ENCODE results near the gene LMNTD1. TPM values are rescaled to one million over a fixed set of nuclear protein-coding genes. Genes with fewer than 3 reads are reported as not detected.
"Not testable (repeated sequence)": the region's sequence is repeated elsewhere in the genome, so short reads cannot be mapped to it uniquely, and the experiment has no call there.

The LMNTD1 gene
- total and polyA plus RNA-seq, 2 donors: 0.14 TPM; not detected in 1

DNA sequence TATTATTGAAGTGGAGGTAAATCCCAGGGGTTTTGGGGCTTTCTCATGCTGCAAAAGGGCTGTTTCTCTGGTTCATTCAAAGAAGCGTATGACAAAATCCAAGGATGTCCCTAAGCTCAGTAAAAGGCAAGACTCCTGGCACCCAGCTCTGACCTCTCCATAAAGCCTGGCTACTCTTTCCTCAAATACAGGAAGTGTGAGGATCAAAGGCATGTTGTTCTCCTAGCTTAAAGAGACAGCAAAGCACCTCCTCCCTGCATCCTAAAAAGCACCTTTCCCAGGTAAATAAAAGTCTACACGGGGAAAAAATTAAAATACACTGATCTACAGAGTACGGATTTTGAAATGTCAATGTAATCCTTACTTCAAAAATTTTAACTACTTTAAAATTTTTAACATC is 118.6 kb downstream of the LMNTD1 start:
- H3K36me3 ChIP-seq (ENCODE audit: control insufficient read depth in 2 of 2, insufficient read depth in 2 of 2, low read length in 1 of 2): no peaks in the 10 kb centered on the region
- no peaks in the 10 kb centered on the region for H3K27me3 ChIP-seq (ENCODE audit: control insufficient read depth in 2 of 2, insufficient read depth in 1 of 2, low read length in 1 of 2)
- H3K9me3 ChIP-seq (ENCODE audit: control insufficient read depth in 2 of 2, insufficient read depth in 1 of 2, low read length in 1 of 2): no peaks in the 10 kb centered on the region
- H3K27ac ChIP-seq (ENCODE audit: low read depth in 1 of 2, low read length in 1 of 2): no peak overlapping the region
- 91% methylated on average over 3 of the region's 3 CpGs for WGBS
- H3K4me1 ChIP-seq (ENCODE audit: control insufficient read depth in 2 of 2, insufficient read depth in 2 of 2, low read length in 2 of 2): peaks cover 0 to 3% of the 10 kb centered on the region in 2 donors
- H3K4me3 ChIP-seq (ENCODE audit: low read length in 2 of 2): no peak overlapping the region
- DNase-seq (ENCODE audit: low read depth in 6 of 9, low spot score in 9 of 9): no peak

DNA sequence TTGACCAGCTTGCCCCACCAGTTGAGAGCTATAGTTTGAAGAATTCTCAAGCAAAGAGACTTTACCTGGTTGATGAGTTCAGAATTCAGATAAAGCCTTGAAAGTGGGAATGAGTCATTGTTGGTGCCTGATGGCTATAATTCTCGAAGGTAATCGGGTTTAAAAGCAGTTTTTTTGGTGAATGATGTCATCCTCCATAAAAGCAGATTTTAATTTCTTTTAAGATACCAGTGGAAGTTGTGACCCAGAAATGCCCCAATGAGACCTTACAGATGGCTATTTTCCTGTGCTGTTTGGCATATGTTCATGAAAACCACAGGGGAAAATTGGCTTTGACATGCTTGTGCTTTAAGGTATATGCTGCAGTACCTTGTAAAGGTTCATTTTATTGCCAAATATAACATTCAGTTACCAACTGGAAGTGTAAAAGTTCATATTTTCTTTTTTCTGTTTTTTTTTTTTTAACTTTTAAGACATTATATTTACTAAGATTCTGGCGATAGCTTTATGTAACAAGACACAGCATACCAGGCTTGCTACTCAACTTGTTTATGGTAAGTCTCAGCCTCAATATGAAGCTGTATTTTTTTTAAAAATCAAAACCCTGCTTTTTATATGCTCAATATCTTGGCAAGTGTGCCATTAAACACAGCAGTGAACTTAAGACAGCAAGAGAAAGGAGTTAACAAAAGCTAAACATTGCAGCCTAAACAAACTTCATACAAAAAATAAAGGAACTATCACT is 119.3 kb downstream of the LMNTD1 start:
- H3K27ac ChIP-seq (ENCODE audit: low read depth in 1 of 2, low read length in 1 of 2): no peak overlapping the region
- H3K4me3 ChIP-seq (ENCODE audit: low read length in 2 of 2): no peak overlapping the region
- no peaks in the 10 kb centered on the region for H3K27me3 ChIP-seq (ENCODE audit: control insufficient read depth in 2 of 2, insufficient read depth in 1 of 2, low read length in 1 of 2)
- DNase-seq (ENCODE audit: low read depth in 6 of 9, low spot score in 9 of 9): no peak
- H3K4me1 ChIP-seq (ENCODE audit: control insufficient read depth in 2 of 2, insufficient read depth in 2 of 2, low read length in 2 of 2): peaks cover 0 to 3% of the 10 kb centered on the region in 2 donors
- WGBS: 76% methylated on average over 3 of the region's 3 CpGs
- no peaks in the 10 kb centered on the region for H3K9me3 ChIP-seq (ENCODE audit: control insufficient read depth in 2 of 2, insufficient read depth in 1 of 2, low read length in 1 of 2)
- H3K36me3 ChIP-seq (ENCODE audit: control insufficient read depth in 2 of 2, insufficient read depth in 2 of 2, low read length in 1 of 2): no peaks in the 10 kb centered on the region

DNA sequence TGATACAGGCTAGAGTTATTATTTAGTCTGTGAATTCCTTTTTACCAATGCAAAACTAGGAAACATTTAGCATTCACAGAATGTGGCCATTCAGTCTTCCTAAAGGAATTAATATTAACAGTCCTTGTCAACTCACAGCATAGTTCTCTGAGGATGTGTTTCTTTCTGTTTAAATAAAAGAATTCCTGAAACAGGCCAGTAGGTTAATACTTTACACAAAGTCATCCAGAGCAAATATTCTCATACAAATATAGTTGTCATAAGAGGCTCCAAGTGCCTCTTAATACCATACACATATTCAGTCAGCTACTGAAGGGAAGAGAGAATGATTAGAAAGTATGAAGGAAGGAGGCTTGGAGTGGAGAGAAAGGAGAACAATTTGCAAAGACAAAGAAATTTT is 120.1 kb downstream of the LMNTD1 start:
- Histone ChIP-seq H3K9me3 (ENCODE audit: control insufficient read depth in 2 of 2, insufficient read depth in 1 of 2, low read length in 1 of 2) (no peaks in the 10 kb centered on the region), H3K27ac (ENCODE audit: low read depth in 1 of 2, low read length in 1 of 2) (no peak overlapping the region)
- no peak for DNase-seq (ENCODE audit: low read depth in 6 of 9, low spot score in 9 of 9)

DNA sequence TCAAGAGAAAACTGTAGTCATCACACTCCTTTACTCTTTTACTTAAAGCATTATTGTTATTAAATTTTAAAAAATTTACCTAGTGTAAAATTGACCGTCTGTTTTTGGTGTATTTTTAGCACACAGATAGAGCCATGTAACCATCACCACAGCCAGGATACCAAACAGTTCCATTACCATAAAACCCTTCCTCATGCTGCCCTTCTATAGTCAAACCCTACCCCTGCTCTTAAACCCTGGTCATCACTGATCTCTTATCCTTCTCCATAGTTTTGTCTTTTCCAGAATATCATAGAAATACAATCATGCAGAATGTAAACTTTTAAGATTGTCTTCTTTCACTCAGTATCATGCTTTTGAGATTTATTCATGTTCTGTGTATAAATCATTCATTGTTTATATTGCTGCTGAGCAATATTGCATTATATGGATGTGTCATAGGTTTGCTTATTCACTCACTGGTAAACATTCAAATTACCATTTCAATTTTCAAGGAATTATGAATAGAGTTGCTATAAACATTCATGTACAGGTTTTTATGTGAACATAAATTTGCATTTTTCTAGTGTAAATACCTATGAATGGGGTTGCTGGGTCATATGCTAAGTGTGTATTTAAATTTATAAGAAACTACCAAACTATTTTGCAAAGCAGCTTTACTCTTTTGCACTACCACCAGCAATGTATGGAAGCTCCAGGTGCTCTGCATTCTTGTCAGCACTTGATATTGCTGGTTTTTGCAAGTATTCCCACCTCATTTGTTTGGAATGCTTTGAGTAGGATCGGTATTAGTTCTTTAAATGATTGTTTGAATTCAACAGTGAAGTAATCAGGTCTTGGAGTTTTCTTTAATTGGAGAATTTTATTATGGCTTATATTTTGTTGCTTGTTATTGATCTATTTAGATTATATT is 125.5 kb downstream of the LMNTD1 start:
- Histone ChIP-seq H3K36me3 (ENCODE audit: control insufficient read depth in 2 of 2, insufficient read depth in 2 of 2, low read length in 1 of 2) (no peaks in the 10 kb centered on the region), H3K4me3 (ENCODE audit: low read length in 2 of 2) (no peak overlapping the region), H3K9me3 (ENCODE audit: control insufficient read depth in 2 of 2, insufficient read depth in 1 of 2, low read length in 1 of 2) (no peaks in the 10 kb centered on the region), H3K27me3 (ENCODE audit: control insufficient read depth in 2 of 2, insufficient read depth in 1 of 2, low read length in 1 of 2) (no peaks in the 10 kb centered on the region), H3K4me1 (ENCODE audit: control insufficient read depth in 2 of 2, insufficient read depth in 2 of 2, low read length in 2 of 2) (no peaks in the 10 kb centered on the region), H3K27ac (ENCODE audit: low read depth in 1 of 2, low read length in 1 of 2) (no peak overlapping the region)
- DNase-seq (ENCODE audit: low read depth in 6 of 9, low spot score in 9 of 9): no peak
- WGBS: 97% methylated on average over 2 of the region's 2 CpGs

More for the DNA sequence above, 120.1 kb downstream of the LMNTD1 start:
- Histone ChIP-seq H3K4me1 (ENCODE audit: control insufficient read depth in 2 of 2, insufficient read depth in 2 of 2, low read length in 2 of 2) (peaks cover 0 to 3% of the 10 kb centered on the region in 2 donors), H3K4me3 (ENCODE audit: low read length in 2 of 2) (no peak overlapping the region), H3K36me3 (ENCODE audit: control insufficient read depth in 2 of 2, insufficient read depth in 2 of 2, low read length in 1 of 2) (no peaks in the 10 kb centered on the region), H3K27me3 (ENCODE audit: control insufficient read depth in 2 of 2, insufficient read depth in 1 of 2, low read length in 1 of 2) (no peaks in the 10 kb centered on the region)

DNA sequence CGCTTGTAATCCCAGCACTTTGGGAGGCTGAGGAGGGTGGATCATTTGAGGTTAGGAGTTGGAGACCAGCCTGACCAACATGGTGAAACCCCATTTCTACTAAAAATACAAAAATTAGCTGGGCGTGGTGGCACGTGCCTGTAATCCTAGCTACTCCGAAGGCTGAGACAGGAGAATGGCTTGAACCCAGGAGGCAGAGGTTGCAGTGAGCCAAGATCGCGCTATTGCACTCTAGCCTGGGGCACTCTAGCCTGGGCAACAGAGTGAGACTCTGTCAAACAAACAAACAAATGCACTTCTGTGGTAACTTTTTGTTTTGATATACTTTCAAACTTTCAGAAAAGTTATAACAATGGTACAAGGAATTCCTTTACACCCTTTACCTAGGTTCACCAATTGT is 126.3 kb downstream of the LMNTD1 start:
- 98% methylated on average over 6 of the region's 6 CpGs for WGBS
- H3K4me3 ChIP-seq (ENCODE audit: low read length in 2 of 2); DNase-seq (ENCODE audit: low read depth in 6 of 9, low spot score in 9 of 9); H3K27me3 ChIP-seq (ENCODE audit: control insufficient read depth in 2 of 2, insufficient read depth in 1 of 2, low read length in 1 of 2); H3K27ac ChIP-seq (ENCODE audit: low read depth in 1 of 2, low read length in 1 of 2); H3K9me3 ChIP-seq (ENCODE audit: control insufficient read depth in 2 of 2, insufficient read depth in 1 of 2, low read length in 1 of 2); H3K36me3 ChIP-seq (ENCODE audit: control insufficient read depth in 2 of 2, insufficient read depth in 2 of 2, low read length in 1 of 2); H3K4me1 ChIP-seq (ENCODE audit: control insufficient read depth in 2 of 2, insufficient read depth in 2 of 2, low read length in 2 of 2): not testable (repeated sequence)

Measured in thymus (tissue), 11 donors.